A204.1 (cell line): ENCODE data around the gene MYO3A.
"Not testable (repeated sequence)": the region's sequence is repeated elsewhere in the genome, so short reads cannot be mapped to it uniquely, and the experiment has no call there.

Experiments used
- FAIRE-seq: peaks from 2 replicates; lab custom pipeline; 2012; peaks lifted over from hg19 to GRCh38; lab: Jason Lieb, UNC

MYO3A gene

GRCh38 chr10:26090762-26091161 is 156.7 kb downstream of the MYO3A start:
- no peak for FAIRE-seq

GRCh38 chr10:26093229-26093628 is 159.2 kb downstream of the MYO3A start:
- no peak for FAIRE-seq

- no peak for FAIRE-seq
Observed at GRCh38 chr10:26095781-26096180, 161.8 kb downstream of the MYO3A start.

- not testable (repeated sequence) for FAIRE-seq
Observed at GRCh38 chr10:26097549-26097948, 163.5 kb downstream of the MYO3A start.

GRCh38 chr10:26112532-26112931 is 178.5 kb downstream of the MYO3A start:
- no peak for FAIRE-seq

- FAIRE-seq, result no peak
Observed at GRCh38 chr10:26138613-26139012, 204.6 kb downstream of the MYO3A start.

- no peak for FAIRE-seq
Observed at GRCh38 chr10:26156019-26156418, 222.0 kb downstream of the MYO3A start.

- FAIRE-seq, result no peak
Observed at GRCh38 chr10:26157734-26158133, 223.7 kb downstream of the MYO3A start.

GRCh38 chr10:26169466-26169865 is 235.4 kb downstream of the MYO3A start:
- no peak for FAIRE-seq

GRCh38 chr10:26172131-26172530 is 238.1 kb downstream of the MYO3A start:
- FAIRE-seq, result no peak

- no peak for FAIRE-seq
Observed at GRCh38 chr10:26173837-26174236, 239.8 kb downstream of the MYO3A start.

- no peak for FAIRE-seq
Observed at GRCh38 chr10:26177341-26177740, 243.3 kb downstream of the MYO3A start.

GRCh38 chr10:26194275-26194674 is 260.2 kb downstream of the MYO3A start:
- no peak for FAIRE-seq

- no peak for FAIRE-seq
Observed at GRCh38 chr10:26197248-26197647, 263.2 kb downstream of the MYO3A start.

- FAIRE-seq, result no peak
Observed at GRCh38 chr10:26198119-26198518, 264.1 kb downstream of the MYO3A start.

- FAIRE-seq, result no peak
Observed at GRCh38 chr10:26199841-26200240, 265.8 kb downstream of the MYO3A start.

GRCh38 chr10:26205223-26205622 is 271.2 kb downstream of the MYO3A start:
- no peak for FAIRE-seq

GRCh38 chr10:26211781-26212444 is 277.9 kb downstream of the MYO3A start:
- no peak for FAIRE-seq

GRCh38 chr10:26212511-26212910 is 278.5 kb downstream of the MYO3A start:
- no peak for FAIRE-seq

- no peak for FAIRE-seq
Observed at GRCh38 chr10:26213157-26213800, 279.2 kb downstream of the MYO3A start.

- no peak for FAIRE-seq
Observed at GRCh38 chr10:26214004-26214403, 280.0 kb downstream of the MYO3A start.

GRCh38 chr10:26214551-26215395 is 280.7 kb downstream of the MYO3A start:
- no peak for FAIRE-seq

- no peak for FAIRE-seq
Observed at GRCh38 chr10:26215396-26215934, 281.4 kb downstream of the MYO3A start.
